IMR-90 (cell line): ENCODE results near the gene ANKMY1. TPM values are rescaled to one million over a fixed set of nuclear protein-coding genes. Genes with fewer than 3 reads are reported as not detected.

ENCODE experiments used
- ATAC-seq: fragments of 200-7000 bp; cut with Tn5 transposase; 2 replicates; pipeline ENCODE4 v1.9.1; 2020; ENCODE audit warnings: low read depth, mild to moderate bottlenecking, moderate library complexity
- BruUV-seq: library from RNA; stranded (reverse); fragments of 400-500 nt; replicated peaks from 2 replicates; lab custom pipeline; 2021; lab: Mats Ljungman, UMichigan
- CTCF ChIA-PET: fragments of 300-600 bp; formaldehyde crosslinking; extraction: SDS; loops from one replicate; lab custom pipeline; 2021; ENCODE audit warnings: antibody characterized with exemption; lab: Yijun Ruan, JAX
- POLR2A ChIA-PET: fragments of 300-600 bp; sonication (Branson Sonifier 250); formaldehyde crosslinking; loops from one replicate; lab custom pipeline; 2022; ENCODE audit warnings: antibody characterized with exemption; ENCODE audit not compliant: unreplicated experiment; lab: Charles Lee
- DNase-seq: peaks from one replicate; pipeline ENCODE4 v3.0.0; 2013
- H2AFZ ChIP-seq: replicated peaks from 2 replicates; pipeline ENCODE3; 2013; ENCODE audit warnings: low read length, mild to moderate bottlenecking; ENCODE audit not compliant: poor library complexity
- H2AK5ac ChIP-seq: 2 replicates; pipeline ENCODE4 v1.6.1; 2013; ENCODE audit warnings: low read depth, low read length, inconsistent platforms
- H2AK9ac ChIP-seq: replicated peaks from 2 replicates; pipeline ENCODE3; 2013; ENCODE audit warnings: mild to moderate bottlenecking, low read depth, low read length, moderate library complexity; ENCODE audit not compliant: poor library complexity
- H2BK120ac ChIP-seq: 2 replicates; pipeline ENCODE4 v1.6.1; 2013; ENCODE audit warnings: low read depth, low read length, inconsistent platforms
- H2BK15ac ChIP-seq: 3 replicates; pipeline ENCODE4 v1.6.1; 2013; ENCODE audit warnings: low read depth, low read length, inconsistent platforms
- H2BK20ac ChIP-seq: 2 replicates; pipeline ENCODE4 v1.6.1; 2013; ENCODE audit warnings: low read depth, mild to moderate bottlenecking, inconsistent platforms, low read length, moderate library complexity
- H2BK5ac ChIP-seq: 2 replicates; pipeline ENCODE4 v1.6.1; 2013; ENCODE audit warnings: mild to moderate bottlenecking, low read depth, low read length, inconsistent platforms; ENCODE audit not compliant: poor library complexity, severe bottlenecking
- H3K14ac ChIP-seq: replicated peaks from 2 replicates; pipeline ENCODE4 v1.6.1; 2013; ENCODE audit warnings: low read depth, low read length, inconsistent platforms
- H3K18ac ChIP-seq: 2 replicates; pipeline ENCODE4 v1.6.1; 2013; ENCODE audit warnings: low read depth, low read length, control low read depth
- H3K23ac ChIP-seq: 2 replicates; pipeline ENCODE4 v1.6.1; 2013; ENCODE audit warnings: low read depth, low read length, inconsistent platforms
- H3K27ac ChIP-seq: 2 replicates; pipeline ENCODE4 v1.5.1; 2013; ENCODE audit warnings: mild to moderate bottlenecking, control low read depth, low read length; ENCODE audit not compliant: insufficient read depth
- H3K27me3 ChIP-seq: 2 replicates; pipeline ENCODE4 v1.6.1; 2013; ENCODE audit warnings: low read length; ENCODE audit not compliant: control insufficient read depth, insufficient read depth
- H3K36me3 ChIP-seq: 2 replicates; pipeline ENCODE4 v1.6.1; 2013; ENCODE audit warnings: low read length, mixed read lengths; ENCODE audit not compliant: control insufficient read depth, insufficient read depth
- H3K4ac ChIP-seq: 2 replicates; pipeline ENCODE4 v1.6.1; 2013; ENCODE audit warnings: low read depth, low read length, inconsistent platforms
- H3K4me1 ChIP-seq: 2 replicates; pipeline ENCODE4 v1.6.1; 2013; ENCODE audit warnings: low read length, mixed read lengths; ENCODE audit not compliant: control insufficient read depth, insufficient read depth
- H3K4me2 ChIP-seq: 2 replicates; pipeline ENCODE4 v1.6.1; 2013; ENCODE audit warnings: low read depth, mild to moderate bottlenecking, control low read depth, low read length, moderate library complexity
- H3K4me3 ChIP-seq: 2 replicates; pipeline ENCODE4 v1.5.1; 2013; ENCODE audit warnings: low read depth, mild to moderate bottlenecking, control low read depth, low read length, moderate library complexity; ENCODE audit not compliant: insufficient read depth
- H3K56ac ChIP-seq: 2 replicates; pipeline ENCODE4 v1.6.1; 2013; ENCODE audit warnings: low read length, inconsistent platforms; ENCODE audit not compliant: insufficient read depth; ENCODE audit errors: extremely low read depth
- H3K79me1 ChIP-seq, 2 experiments: 2 replicates each; pipeline ENCODE4 v1.6.1; 2013; ENCODE audit warnings: low read length in 2 of 2, inconsistent platforms in 1 of 2, low read depth in 1 of 2
- H3K9ac ChIP-seq: 2 replicates; pipeline ENCODE4 v1.6.1; 2013; ENCODE audit warnings: low read depth, low read length, control low read depth
- H3K9me1 ChIP-seq: 2 replicates; pipeline ENCODE4 v1.6.1; 2013; ENCODE audit warnings: low read length, inconsistent platforms; ENCODE audit not compliant: insufficient read depth
- H3K9me3 ChIP-seq: 2 replicates; pipeline ENCODE4 v1.6.1; 2013; ENCODE audit warnings: low read length; ENCODE audit not compliant: control insufficient read depth, insufficient read depth
- H4K20me1 ChIP-seq: 2 replicates; pipeline ENCODE4 v1.6.1; 2013; ENCODE audit warnings: low read length, inconsistent platforms; ENCODE audit not compliant: insufficient read depth
- H4K5ac ChIP-seq: 2 replicates; pipeline ENCODE4 v1.6.1; 2013; ENCODE audit warnings: mild to moderate bottlenecking, low read depth, low read length, control low read depth
- H4K8ac ChIP-seq, 2 experiments: 2 replicates each; pipeline ENCODE4 v1.6.1; 2013; ENCODE audit warnings: low read depth in 2 of 2, low read length in 2 of 2, control low read depth in 1 of 2, inconsistent platforms in 1 of 2
- H4K91ac ChIP-seq: 2 replicates; pipeline ENCODE4 v1.6.1; 2013; ENCODE audit warnings: low read depth, low read length, inconsistent platforms; ENCODE audit not compliant: insufficient read depth
- MAZ ChIP-seq: IDR thresholded peaks from 2 replicates; pipeline ENCODE4 v1.6.1; 2012; ENCODE audit warnings: low read depth, mild to moderate bottlenecking, low read length, improper control_type of control experiment, moderate library complexity, borderline replicate concordance
- SMC3 ChIP-seq: fragments of 150-350 bp; IDR thresholded peaks from 2 replicates; pipeline ENCODE4 v1.6.1; 2016; ENCODE audit warnings: low read depth, mild to moderate bottlenecking, antibody characterized with exemption, low read length, moderate library complexity
- WGBS, 2 experiments: methylation state at CpG; one replicate each; pipeline versions ENCODE4 v1.1.5 to v1.1.7; 2013; ENCODE audit warnings: missing lambda C conversion rate in 2 of 2; ENCODE audit not compliant: insufficient read length in 1 of 2; ENCODE audit errors: extremely low coverage in 2 of 2; 5-methylcytosine and 5-hydroxymethylcytosine counted together
- dilution Hi-C: fragments of 300-500 bp; cut with HindIII; formaldehyde crosslinking; loops from one replicate; pipeline ENCODE4 v1.14.3; 2018; ENCODE audit warnings: low sequenced_read_pairs; ENCODE audit not compliant: unreplicated experiment
- in situ Hi-C: fragments of 300-500 bp; cut with MboI; formaldehyde crosslinking; loops from 3 replicates; pipeline ENCODE4 v1.14.3; 2019; ENCODE audit warnings: low sequenced_read_pairs, inconsistent platforms, mixed read lengths
- intact Hi-C: fragments of 100-400 bp; cut with micrococcal nuclease; formaldehyde crosslinking; loops from 2 replicates; pipeline ENCODE4 v1.10.0; 2022
- polyA plus RNA-seq, 3 experiments: library from polyadenylated mRNA; depleted of rRNA; stranded (reverse); fragments of >200 nt; gene quantifications; 2 replicates each; pipeline ENCODE4 v1.2.3, GENCODE V29; 2012; ENCODE audit warnings: low replicate concordance in 1 of 3
- total RNA-seq: library from RNA; depleted of rRNA; stranded (reverse); fragments of >200 nt; gene quantifications from 2 replicates; pipeline ENCODE4 v1.2.3, GENCODE V29; 2012

Gene ANKMY1
- total and polyA plus RNA-seq, 2 of the 4 experiments (the other 2 are of a cell fraction), result 2.9 to 5.5 TPM

- peaks cover 2% of the 10 kb centered on the region; the same call in 1 of the 2 replicates for H3K36me3 ChIP-seq
- H4K8ac ChIP-seq, result peak overlapping the region; percentile 67 to 99
- peak overlapping the region; percentile 28 for H4K5ac ChIP-seq
- ChIA-PET CTCF (interaction anchor here (1.0 kb wide), 1 partner anchor 11 kb away, joined by 3 read pairs; no protein-coding TSS in a partner anchor), POLR2A (interaction anchor here (0.6 kb wide), 1 partner anchor 47 kb away, joined by 3 read pairs; no protein-coding TSS in a partner anchor)
- peak overlapping the region; percentile 93 for H3K27ac ChIP-seq
- H3K79me1 ChIP-seq, result peaks cover 0 to 54% of the 10 kb centered on the region in 2 experiments; a peak in 2 of 4 replicates
- H2BK5ac ChIP-seq, result peak overlapping the region; percentile 92
- H3K18ac ChIP-seq, result peak overlapping the region; percentile 52; the same call in 1 of the 2 replicates
- H2BK120ac ChIP-seq, result peak overlapping the region; percentile 83
- H3K4me1 ChIP-seq, result peaks cover 30% of the 10 kb centered on the region
- peak overlapping the region; percentile 88 for H2AFZ ChIP-seq
- H3K4me2 ChIP-seq, result peak overlapping the region; percentile 72
- H2AK9ac ChIP-seq, result peak overlapping the region; percentile 98
- peak overlapping the region; percentile 75 for H3K56ac ChIP-seq
- H3K4me3 ChIP-seq, result peak overlapping the region; percentile 52
- no peaks in the 10 kb centered on the region for H3K27me3 ChIP-seq
- peak overlapping the region; percentile 94 for H4K91ac ChIP-seq
- H2BK15ac ChIP-seq, result peak overlapping the region; percentile 80; the same call in 1 of the 3 replicates
- TF ChIP-seq SMC3, result no peak; the same call in 1 of the 2 replicates
- peak; percentile 86; the same call in 1 of the 2 replicates for TF ChIP-seq MAZ
- H2BK20ac ChIP-seq, result peak overlapping the region; percentile 43; the same call in 1 of the 2 replicates
- H4K20me1 ChIP-seq, result peaks cover 33% of the 10 kb centered on the region
- no TSS peak for BruUV-seq
- H3K23ac ChIP-seq, result peak overlapping the region; percentile 95
- H3K14ac ChIP-seq, result peak overlapping the region; percentile 68
- in situ Hi-C loops (loop anchor here (5.0 kb wide), 1 partner anchor 203 kb away; no protein-coding TSS in a partner anchor), intact Hi-C loops (loop anchor here (1.0 to 5.0 kb wide), 3 partner anchors 50 to 373 kb away; no protein-coding TSS in a partner anchor), dilution Hi-C loops (no loop called here)
- H2AK5ac ChIP-seq, result peak overlapping the region; percentile 96
- peak overlapping the region; percentile 98 for H3K4ac ChIP-seq
- 1% methylated on average over 13 of the region's 71 CpGs; no CpG with 5 or more reads in 1 of the 2 experiments for WGBS, 2 experiments
- peak overlapping the region; percentile 70 for H3K9ac ChIP-seq
- no peaks in the 10 kb centered on the region for H3K9me3 ChIP-seq
- DNase-seq (peak; percentile 88), ATAC-seq (peak; percentile 73)
- H3K9me1 ChIP-seq, result peaks cover 18% of the 10 kb centered on the region
These were observed 122.9 kb downstream of the ANKMY1 start for GRCh38 chr2:240434728-240435456.
